ENCODE measurements around the gene SLC22A14. TPM values are rescaled to one million over a fixed set of nuclear protein-coding genes. Genes with fewer than 3 reads are reported as not detected.

The SLC22A14 gene
- total and polyA plus RNA-seq, 10 of the 15 experiments (the other 5 are each of a cell fraction or from before 2014, with no cell fraction given), result not detected

DNA sequence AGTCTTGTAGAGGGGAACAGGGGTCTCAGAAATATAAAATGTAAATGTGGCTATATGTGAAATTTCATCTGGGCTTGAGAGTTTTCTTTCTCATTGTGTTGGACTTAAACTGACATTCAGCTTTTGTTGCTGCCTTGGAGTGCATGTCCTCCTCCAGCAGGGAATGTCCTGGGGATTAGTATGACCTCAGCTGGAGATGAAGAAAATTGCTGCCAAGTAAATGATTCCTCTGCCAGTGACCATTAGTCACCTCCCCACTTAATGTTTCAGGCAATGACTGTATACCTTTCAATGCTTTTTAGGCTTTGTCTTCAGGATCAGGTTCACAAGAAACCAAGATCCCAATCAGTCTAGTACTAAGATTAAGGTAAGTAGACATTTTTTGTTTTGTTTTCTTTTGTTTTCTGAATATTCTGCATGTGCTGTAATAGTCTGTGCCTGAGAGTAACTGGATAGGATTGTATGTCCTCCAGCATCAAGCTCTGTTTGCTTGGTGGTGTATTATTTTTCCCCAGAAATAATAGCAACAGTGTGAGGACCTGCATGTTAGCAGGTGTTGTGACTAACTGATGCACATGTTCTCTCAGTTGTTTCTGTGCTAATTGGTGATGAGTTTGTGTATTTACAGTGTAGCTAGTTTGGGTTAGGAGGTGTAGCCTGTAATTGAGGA, 34.6 kb upstream of the SLC22A14 start:
- TF ChIP-seq KAT2A (conservative IDR thresholded peaks at IDR 0.05; ENCODE audit: control insufficient read depth, low read depth, low read length) (no peak), IRF4 (IDR thresholded peaks at IDR 0.05; ENCODE audit: low read depth, low read length) (no peak), NRF1 (conservative IDR thresholded peaks at IDR 0.05; ENCODE audit: low read depth, low read length) (no peak), CHD4 (IDR thresholded peaks at IDR 0.05) (no peak), SP1 (IDR thresholded peaks at IDR 0.05; ENCODE audit: low read depth, low read length) (no peak), YY1 (IDR thresholded peaks at IDR 0.05; ENCODE audit: low read depth, low read length) (no peak), MTA3 (IDR thresholded peaks at IDR 0.05; ENCODE audit: borderline replicate concordance, low read length) (no peak), ESRRA (IDR thresholded peaks at IDR 0.05; ENCODE audit: low read length) (no peak), NFYB (IDR thresholded peaks at IDR 0.05; ENCODE audit: insufficient read depth, low read depth, low read length) (no peak), ATF7 (IDR thresholded peaks at IDR 0.05; ENCODE audit: low read depth) (no peak), RAD51 (IDR thresholded peaks at IDR 0.05) (no peak), BACH1 (IDR thresholded peaks at IDR 0.05; ENCODE audit: borderline replicate concordance) (no peak), BMI1 (IDR thresholded peaks at IDR 0.05; ENCODE audit: borderline replicate concordance) (no peak)
- TF ChIP-seq, protein P1, sequence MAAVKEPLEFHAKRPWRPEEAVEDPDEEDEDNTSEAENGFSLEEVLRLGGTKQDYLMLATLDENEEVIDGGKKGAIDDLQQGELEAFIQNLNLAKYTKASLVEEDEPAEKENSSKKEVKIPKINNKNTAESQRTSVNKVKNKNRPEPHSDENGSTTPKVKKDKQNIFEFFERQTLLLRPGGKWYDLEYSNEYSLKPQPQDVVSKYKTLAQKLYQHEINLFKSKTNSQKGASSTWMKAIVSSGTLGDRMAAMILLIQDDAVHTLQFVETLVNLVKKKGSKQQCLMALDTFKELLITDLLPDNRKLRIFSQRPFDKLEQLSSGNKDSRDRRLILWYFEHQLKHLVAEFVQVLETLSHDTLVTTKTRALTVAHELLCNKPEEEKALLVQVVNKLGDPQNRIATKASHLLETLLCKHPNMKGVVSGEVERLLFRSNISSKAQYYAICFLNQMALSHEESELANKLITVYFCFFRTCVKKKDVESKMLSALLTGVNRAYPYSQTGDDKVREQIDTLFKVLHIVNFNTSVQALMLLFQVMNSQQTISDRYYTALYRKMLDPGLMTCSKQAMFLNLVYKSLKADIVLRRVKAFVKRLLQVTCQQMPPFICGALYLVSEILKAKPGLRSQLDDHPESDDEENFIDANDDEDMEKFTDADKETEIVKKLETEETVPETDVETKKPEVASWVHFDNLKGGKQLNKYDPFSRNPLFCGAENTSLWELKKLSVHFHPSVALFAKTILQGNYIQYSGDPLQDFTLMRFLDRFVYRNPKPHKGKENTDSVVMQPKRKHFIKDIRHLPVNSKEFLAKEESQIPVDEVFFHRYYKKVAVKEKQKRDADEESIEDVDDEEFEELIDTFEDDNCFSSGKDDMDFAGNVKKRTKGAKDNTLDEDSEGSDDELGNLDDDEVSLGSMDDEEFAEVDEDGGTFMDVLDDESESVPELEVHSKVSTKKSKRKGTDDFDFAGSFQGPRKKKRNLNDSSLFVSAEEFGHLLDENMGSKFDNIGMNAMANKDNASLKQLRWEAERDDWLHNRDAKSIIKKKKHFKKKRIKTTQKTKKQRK (IDR thresholded peaks at IDR 0.05; ENCODE audit: low read depth, low read length), result no peak
- DNase-seq (ENCODE audit: low read depth, low spot score) (no peak), FAIRE-seq (no peak), ATAC-seq (no peak)
- Histone ChIP-seq H3K4me3 (no peak overlapping the region), H4K20me1 (ENCODE audit: control insufficient read depth, insufficient read depth) (no peaks in the 10 kb centered on the region), H3K27me3 (replicated peaks in 1 of 2; ENCODE audit: control insufficient read depth in 2 of 2, insufficient read depth in 2 of 2, low read length in 1 of 2) (no peaks in the 10 kb centered on the region), H3K79me2 (ENCODE audit: control insufficient read depth, insufficient read depth, low read length) (no peaks in the 10 kb centered on the region), H3K9ac (ENCODE audit: control insufficient read depth, insufficient read depth, low read length) (no peak overlapping the region), H3K36me3 (ENCODE audit: control insufficient read depth in 2 of 2, insufficient read depth in 2 of 2, low read length in 1 of 2) (peaks cover 4 to 21% of the 10 kb centered on the region in 2 experiments), H3K4me1 (ENCODE audit: control insufficient read depth, insufficient read depth, low read length) (no peaks in the 10 kb centered on the region), H3K27ac (ENCODE audit: control insufficient read depth, insufficient read depth) (no peak overlapping the region), H3K9me3 (replicated peaks; ENCODE audit: control insufficient read depth, insufficient read depth, low read length) (no peaks in the 10 kb centered on the region), H3K4me2 (ENCODE audit: control insufficient read depth, insufficient read depth) (no peak overlapping the region), H2AFZ (ENCODE audit: control insufficient read depth, low read depth, low read length) (no peak overlapping the region)
- ChIA-PET SMC1A (ENCODE audit: uncharacterized antibody, unreplicated experiment) (interaction anchor here (0.8 to 1.1 kb wide), 2 partner anchors 9 to 114 kb away, joined by 3 to 4 read pairs; no protein-coding TSS in a partner anchor), POLR2A (interaction anchor here (1.4 kb wide), 1 partner anchor 9 kb away, joined by 6 read pairs; no protein-coding TSS in a partner anchor), RAD21 (ENCODE audit: unreplicated experiment) (interaction anchor here (0.6 to 2.1 kb wide), 2 partner anchors 107 to 120 kb away, joined by 3 to 5 read pairs; no protein-coding TSS in a partner anchor), CTCF (interaction anchor here (1.2 kb wide), 1 partner anchor 117 kb away, joined by 4 read pairs; no protein-coding TSS in a partner anchor)
- BruUV-seq (replicated peaks), result no TSS peak
- in situ Hi-C loops (cut with MboI), result no loop called here
- intact Hi-C loops (cut with micrococcal nuclease; ENCODE audit: unreplicated experiment), result no loop called here
